GM12878 (cell line): ENCODE results near the gene EYS. TPM values are rescaled to one million over a fixed set of nuclear protein-coding genes. Genes with fewer than 3 reads are reported as not detected.

Experiments
- ATAC-seq: fragments of 200-7000 bp; cut with Tn5 transposase; 3 replicates; pipeline ENCODE4 v1.9.1; 2020; ENCODE audit warnings: mild to moderate bottlenecking, moderate library complexity
- BruUV-seq: library from RNA; stranded (reverse); fragments of 400-500 nt; replicated peaks from 2 replicates; lab custom pipeline; 2021; lab: Mats Ljungman, UMichigan
- CTCF ChIA-PET: fragments of 300-600 bp; sonication (Branson Sonifier 250); formaldehyde crosslinking; extraction: SDS; loops from one replicate; lab custom pipeline; 2021; ENCODE audit warnings: inconsistent platforms; lab: Yijun Ruan, JAX
- POLR2A ChIA-PET: fragments of 350-600 bp; formaldehyde crosslinking; extraction: SDS; loops from one replicate; lab custom pipeline; 2021; ENCODE audit warnings: inconsistent platforms; lab: Charles Lee
- RAD21 ChIA-PET: fragments of 300-600 bp; sonication (Branson Sonifier 250); formaldehyde crosslinking; loops from one replicate; lab custom pipeline; 2023; ENCODE audit warnings: antibody characterized with exemption; ENCODE audit not compliant: unreplicated experiment; lab: Charles Lee
- SMC1A ChIA-PET: fragments of 300-600 bp; sonication (Branson Sonifier 250); formaldehyde crosslinking; loops from one replicate; lab custom pipeline; 2023; ENCODE audit not compliant: unreplicated experiment, uncharacterized antibody; lab: Charles Lee
- DNase-seq: peaks from one replicate; pipeline ENCODE4 v3.0.0-alpha.2; 2011; ENCODE audit warnings: low read depth, low spot score
- FAIRE-seq: peaks from 3 replicates; lab custom pipeline; 2011; peaks lifted over from hg19 to GRCh38; lab: Jason Lieb, UNC
- H2AFZ ChIP-seq: 2 replicates; pipeline ENCODE4 v1.6.0; 2011; ENCODE audit warnings: low read depth, low read length, control low read depth; ENCODE audit not compliant: control insufficient read depth
- H3K27ac ChIP-seq: 2 replicates; pipeline ENCODE4 v1.5.1; 2011; ENCODE audit warnings: control low read depth; ENCODE audit not compliant: control insufficient read depth, insufficient read depth
- H3K27me3 ChIP-seq, 2 experiments: replicated peaks in 1 of 2; 2 replicates each; pipeline versions ENCODE4 v1.6.0 to v1.6.1; 2011; ENCODE audit warnings: low read length in 1 of 2; ENCODE audit not compliant: control insufficient read depth in 2 of 2, insufficient read depth in 2 of 2
- H3K36me3 ChIP-seq, 2 experiments: 2 replicates each; pipeline ENCODE4 v1.5.1; 2011; ENCODE audit warnings: low read length in 1 of 2; ENCODE audit not compliant: control insufficient read depth in 2 of 2, insufficient read depth in 2 of 2
- H3K4me1 ChIP-seq: 2 replicates; pipeline ENCODE4 v1.6.1; 2011; ENCODE audit warnings: mild to moderate bottlenecking, low read length, moderate library complexity, mixed read lengths; ENCODE audit not compliant: control insufficient read depth, insufficient read depth
- H3K4me2 ChIP-seq: 2 replicates; pipeline ENCODE4 v1.6.0; 2011; ENCODE audit warnings: control low read depth; ENCODE audit not compliant: control insufficient read depth, insufficient read depth
- H3K4me3 ChIP-seq: fragments of 200-600 bp; sonication (generic); 2 replicates; pipeline ENCODE4 v1.5.1; 2016
- H3K79me2 ChIP-seq: 2 replicates; pipeline ENCODE4 v1.6.0; 2011; ENCODE audit warnings: low read length; ENCODE audit not compliant: control insufficient read depth, insufficient read depth
- H3K9ac ChIP-seq: 2 replicates; pipeline ENCODE4 v1.8.0; 2011; ENCODE audit warnings: low read length, control low read depth, mixed read lengths; ENCODE audit not compliant: control insufficient read depth, insufficient read depth
- H3K9me3 ChIP-seq: replicated peaks from 3 replicates; pipeline ENCODE4 v1.5.1; 2011; ENCODE audit warnings: mild to moderate bottlenecking, low read length; ENCODE audit not compliant: control insufficient read depth, insufficient read depth
- H4K20me1 ChIP-seq: 2 replicates; pipeline ENCODE4 v1.6.0; 2011; ENCODE audit not compliant: control insufficient read depth, insufficient read depth
- ATF7 ChIP-seq: fragments of 450-650 bp; IDR thresholded peaks from 2 replicates; pipeline ENCODE4 v1.6.1; 2016; ENCODE audit warnings: low read depth, mild to moderate bottlenecking
- CBX3 ChIP-seq: fragments of 200-600 bp; sonication (generic); IDR thresholded peaks from 2 replicates; pipeline ENCODE4 v1.6.1; 2016; ENCODE audit warnings: low read depth, borderline replicate concordance
- CHD4 ChIP-seq: fragments of 200-600 bp; sonication (generic); IDR thresholded peaks from 2 replicates; pipeline ENCODE4 v1.6.1; 2016; ENCODE audit warnings: mild to moderate bottlenecking
- CREM ChIP-seq: IDR thresholded peaks from 2 replicates; pipeline ENCODE4 v1.6.1; 2014; ENCODE audit warnings: antibody characterized with exemption, low read depth
- GATAD2B ChIP-seq: fragments of 450-650 bp; conservative IDR thresholded peaks from 2 replicates; pipeline ENCODE4 v1.6.1; 2017; ENCODE audit warnings: low read depth, mild to moderate bottlenecking, moderate library complexity
- KLF5 ChIP-seq: fragments of 450-650 bp; IDR thresholded peaks from 2 replicates; pipeline ENCODE4 v1.6.1; 2014; ENCODE audit warnings: mild to moderate bottlenecking; ENCODE audit not compliant: partially characterized antibody
- LARP7 ChIP-seq: fragments of 450-650 bp; IDR thresholded peaks from 2 replicates; pipeline ENCODE4 v1.6.1; 2017; ENCODE audit warnings: mild to moderate bottlenecking
- MEF2A ChIP-seq: IDR thresholded peaks from 2 replicates; pipeline ENCODE4 v1.6.1; 2011; ENCODE audit warnings: low read depth, mild to moderate bottlenecking, low read length, moderate library complexity; ENCODE audit not compliant: insufficient read depth
- MYB ChIP-seq: fragments of 150-350 bp; IDR thresholded peaks from 2 replicates; pipeline ENCODE4 v1.6.1; 2014; ENCODE audit warnings: mild to moderate bottlenecking, low read depth, low read length, borderline replicate concordance
- NBN ChIP-seq: fragments of 450-650 bp; IDR thresholded peaks from 2 replicates; pipeline ENCODE4 v1.6.1; 2016
- POLR2AphosphoS5 ChIP-seq: IDR thresholded peaks from 2 replicates; pipeline ENCODE4 v1.6.1; 2011; ENCODE audit warnings: mild to moderate bottlenecking, low read length, inconsistent platforms
- SP1 ChIP-seq: IDR thresholded peaks from one replicate; pipeline ENCODE4 v1.6.1; 2011; ENCODE audit warnings: low read depth, low read length
- SREBF1 ChIP-seq: IDR thresholded peaks from 2 replicates; pipeline ENCODE4 v1.6.1; 2012; ENCODE audit warnings: mild to moderate bottlenecking, low read length
- SREBF2 ChIP-seq: IDR thresholded peaks from 2 replicates; pipeline ENCODE4 v1.6.1; 2012; ENCODE audit warnings: mild to moderate bottlenecking, low read length
- STAT3 ChIP-seq: IDR thresholded peaks from 2 replicates; pipeline ENCODE4 v1.6.1; 2011; ENCODE audit warnings: low read depth, low read length, improper control_type of control experiment
- TBL1XR1 ChIP-seq: IDR thresholded peaks from 2 replicates; pipeline ENCODE4 v1.6.1; 2012; ENCODE audit warnings: low read depth, low read length, improper control_type of control experiment
- in situ Hi-C: fragments of 300-500 bp; cut with MboI; formaldehyde crosslinking; loops from 9 replicates; pipeline ENCODE4 v1.14.3; 2018; ENCODE audit warnings: mixed read lengths
- intact Hi-C: fragments of 100-400 bp; cut with micrococcal nuclease; formaldehyde crosslinking; loops from one replicate; pipeline ENCODE4 v1.14.2; 2022; ENCODE audit not compliant: unreplicated experiment
- polyA plus RNA-seq, 11 experiments: library from polyadenylated mRNA; depleted of rRNA in 4 of 11; unstranded in 6 of 11; stranded (reverse) in 5 of 11; fragments of >200 nt; fragmentation: Nextera tagmentation in 4 of 11; fragmentation: Illumina TruSeq in 1 of 11; extraction: Ambion mirVana in 4 of 11; extraction: Trizol in 1 of 11; gene quantifications; 1 replicate in 1 of 11; 2 replicates in 10 of 11; pipeline versions ENCODE4 v1.2.1 to v1.2.3, GENCODE V29; 2011 to 2016; ENCODE audit warnings: inconsistent platforms in 2 of 11, missing spikeins in 2 of 11, low read depth in 1 of 11
- total RNA-seq, 4 experiments: library from RNA; depleted of rRNA in 3 of 4; stranded (reverse); fragments of >200 nt in 3 of 4; fragmentation: Illumina TruSeq in 1 of 4; extraction: Trizol in 1 of 4; gene quantifications; 2 replicates each; pipeline versions ENCODE4 v1.2.1 to v1.2.3, GENCODE V29; 2013 to 2021
- TF ChIP-seq, protein P1 (sequence below): fragments of 450-650 bp; IDR thresholded peaks from 2 replicates; pipeline ENCODE4 v1.6.1; 2017; ENCODE audit warnings: mild to moderate bottlenecking
- TF ChIP-seq, protein P2 (sequence below): fragments of 450-650 bp; formaldehyde crosslinking; IDR thresholded peaks from 2 replicates; pipeline ENCODE4 v1.5.0; 2022; ENCODE audit warnings: mild to moderate bottlenecking, missing genetic modification characterization
- TF ChIP-seq, protein P3 (sequence below): fragments of 150-350 bp; IDR thresholded peaks from 2 replicates; pipeline ENCODE4 v1.6.1; 2014; ENCODE audit warnings: mild to moderate bottlenecking, low read depth, low read length
- TF ChIP-seq, protein P4 (sequence below): IDR thresholded peaks from 2 replicates; pipeline ENCODE4 v1.6.1; 2012; ENCODE audit warnings: low read length, inconsistent platforms

The EYS gene
- total and polyA plus RNA-seq, 10 of the 15 experiments (the other 5 are each of a cell fraction or from before 2014, with no cell fraction given) = under 0.01 to 0.14 (median 0.02) TPM; not detected in 1

DNA sequence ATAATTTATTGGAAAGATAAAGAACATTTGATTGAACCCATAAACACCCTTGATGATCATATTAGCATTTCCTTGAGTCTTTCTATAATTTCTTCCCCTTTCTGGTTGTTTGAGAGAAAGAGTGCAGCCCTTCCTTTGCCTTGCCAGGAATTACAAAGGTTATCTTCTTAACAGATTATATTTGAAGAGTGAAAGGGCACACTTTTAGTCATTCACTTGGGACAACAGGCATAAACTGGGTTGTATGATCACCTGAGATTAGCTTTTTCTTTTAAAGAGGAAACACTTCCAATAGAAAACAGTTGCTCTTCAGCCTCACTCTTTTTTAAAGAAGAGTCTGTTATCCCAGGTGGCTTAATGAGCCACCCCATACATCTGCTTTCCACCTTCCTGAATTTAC is 1776.2 kb downstream of the EYS start:
- POLR2A ChIA-PET = no interaction called here

More for the DNA sequence above, 1776.2 kb downstream of the EYS start:
- H4K20me1 ChIP-seq = no peaks in the 10 kb centered on the region
- H3K9ac ChIP-seq = no peak overlapping the region
- RAD21 ChIA-PET = no interaction called here
- H3K4me1 ChIP-seq = no peaks in the 10 kb centered on the region
- H3K27me3 ChIP-seq = no peaks in the 10 kb centered on the region
- H3K4me3 ChIP-seq = no peak overlapping the region
- no peaks in the 10 kb centered on the region for H3K9me3 ChIP-seq
- intact Hi-C loops (no loop called here), in situ Hi-C loops (no loop called here)
- no peak for DNase-seq
- no TSS peak for BruUV-seq
- H3K27ac ChIP-seq = no peak overlapping the region
- no peak overlapping the region for H2AFZ ChIP-seq
- CTCF ChIA-PET = no interaction called here
- no peak for ATAC-seq
- no peak overlapping the region for H3K4me2 ChIP-seq
- SMC1A ChIA-PET = no interaction called here
- H3K36me3 ChIP-seq = no peaks in the 10 kb centered on the region
- H3K79me2 ChIP-seq = no peaks in the 10 kb centered on the region
- FAIRE-seq = no peak
- TF ChIP-seq GATAD2B = no peak
- TF ChIP-seq POLR2AphosphoS5 = no peak
- TF ChIP-seq SREBF1 = no peak
- no peak for TF ChIP-seq LARP7
- TF ChIP-seq CHD4 = no peak
- TF ChIP-seq, protein P1, sequence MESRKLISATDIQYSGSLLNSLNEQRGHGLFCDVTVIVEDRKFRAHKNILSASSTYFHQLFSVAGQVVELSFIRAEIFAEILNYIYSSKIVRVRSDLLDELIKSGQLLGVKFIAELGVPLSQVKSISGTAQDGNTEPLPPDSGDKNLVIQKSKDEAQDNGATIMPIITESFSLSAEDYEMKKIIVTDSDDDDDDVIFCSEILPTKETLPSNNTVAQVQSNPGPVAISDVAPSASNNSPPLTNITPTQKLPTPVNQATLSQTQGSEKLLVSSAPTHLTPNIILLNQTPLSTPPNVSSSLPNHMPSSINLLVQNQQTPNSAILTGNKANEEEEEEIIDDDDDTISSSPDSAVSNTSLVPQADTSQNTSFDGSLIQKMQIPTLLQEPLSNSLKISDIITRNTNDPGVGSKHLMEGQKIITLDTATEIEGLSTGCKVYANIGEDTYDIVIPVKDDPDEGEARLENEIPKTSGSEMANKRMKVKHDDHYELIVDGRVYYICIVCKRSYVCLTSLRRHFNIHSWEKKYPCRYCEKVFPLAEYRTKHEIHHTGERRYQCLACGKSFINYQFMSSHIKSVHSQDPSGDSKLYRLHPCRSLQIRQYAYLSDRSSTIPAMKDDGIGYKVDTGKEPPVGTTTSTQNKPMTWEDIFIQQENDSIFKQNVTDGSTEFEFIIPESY = no peak
- TF ChIP-seq, protein P2, sequence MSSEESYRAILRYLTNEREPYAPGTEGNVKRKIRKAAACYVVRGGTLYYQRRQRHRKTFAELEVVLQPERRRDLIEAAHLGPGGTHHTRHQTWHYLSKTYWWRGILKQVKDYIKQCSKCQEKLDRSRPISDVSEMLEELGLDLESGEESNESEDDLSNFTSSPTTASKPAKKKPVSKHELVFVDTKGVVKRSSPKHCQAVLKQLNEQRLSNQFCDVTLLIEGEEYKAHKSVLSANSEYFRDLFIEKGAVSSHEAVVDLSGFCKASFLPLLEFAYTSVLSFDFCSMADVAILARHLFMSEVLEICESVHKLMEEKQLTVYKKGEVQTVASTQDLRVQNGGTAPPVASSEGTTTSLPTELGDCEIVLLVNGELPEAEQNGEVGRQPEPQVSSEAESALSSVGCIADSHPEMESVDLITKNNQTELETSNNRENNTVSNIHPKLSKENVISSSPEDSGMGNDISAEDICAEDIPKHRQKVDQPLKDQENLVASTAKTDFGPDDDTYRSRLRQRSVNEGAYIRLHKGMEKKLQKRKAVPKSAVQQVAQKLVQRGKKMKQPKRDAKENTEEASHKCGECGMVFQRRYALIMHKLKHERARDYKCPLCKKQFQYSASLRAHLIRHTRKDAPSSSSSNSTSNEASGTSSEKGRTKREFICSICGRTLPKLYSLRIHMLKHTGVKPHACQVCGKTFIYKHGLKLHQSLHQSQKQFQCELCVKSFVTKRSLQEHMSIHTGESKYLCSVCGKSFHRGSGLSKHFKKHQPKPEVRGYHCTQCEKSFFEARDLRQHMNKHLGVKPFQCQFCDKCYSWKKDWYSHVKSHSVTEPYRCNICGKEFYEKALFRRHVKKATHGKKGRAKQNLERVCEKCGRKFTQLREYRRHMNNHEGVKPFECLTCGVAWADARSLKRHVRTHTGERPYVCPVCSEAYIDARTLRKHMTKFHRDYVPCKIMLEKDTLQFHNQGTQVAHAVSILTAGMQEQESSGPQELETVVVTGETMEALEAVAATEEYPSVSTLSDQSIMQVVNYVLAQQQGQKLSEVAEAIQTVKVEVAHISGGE (CRISPR knock-in tag) = no peak
- TF ChIP-seq MEF2A = no peak
- TF ChIP-seq, protein P3, sequence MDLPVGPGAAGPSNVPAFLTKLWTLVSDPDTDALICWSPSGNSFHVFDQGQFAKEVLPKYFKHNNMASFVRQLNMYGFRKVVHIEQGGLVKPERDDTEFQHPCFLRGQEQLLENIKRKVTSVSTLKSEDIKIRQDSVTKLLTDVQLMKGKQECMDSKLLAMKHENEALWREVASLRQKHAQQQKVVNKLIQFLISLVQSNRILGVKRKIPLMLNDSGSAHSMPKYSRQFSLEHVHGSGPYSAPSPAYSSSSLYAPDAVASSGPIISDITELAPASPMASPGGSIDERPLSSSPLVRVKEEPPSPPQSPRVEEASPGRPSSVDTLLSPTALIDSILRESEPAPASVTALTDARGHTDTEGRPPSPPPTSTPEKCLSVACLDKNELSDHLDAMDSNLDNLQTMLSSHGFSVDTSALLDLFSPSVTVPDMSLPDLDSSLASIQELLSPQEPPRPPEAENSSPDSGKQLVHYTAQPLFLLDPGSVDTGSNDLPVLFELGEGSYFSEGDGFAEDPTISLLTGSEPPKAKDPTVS = no peak
- no peak for TF ChIP-seq MYB
- TF ChIP-seq SREBF2 = no peak
- TF ChIP-seq ATF7 = no peak
- no peak for TF ChIP-seq KLF5
- no peak for TF ChIP-seq SP1
- TF ChIP-seq, protein P4, sequence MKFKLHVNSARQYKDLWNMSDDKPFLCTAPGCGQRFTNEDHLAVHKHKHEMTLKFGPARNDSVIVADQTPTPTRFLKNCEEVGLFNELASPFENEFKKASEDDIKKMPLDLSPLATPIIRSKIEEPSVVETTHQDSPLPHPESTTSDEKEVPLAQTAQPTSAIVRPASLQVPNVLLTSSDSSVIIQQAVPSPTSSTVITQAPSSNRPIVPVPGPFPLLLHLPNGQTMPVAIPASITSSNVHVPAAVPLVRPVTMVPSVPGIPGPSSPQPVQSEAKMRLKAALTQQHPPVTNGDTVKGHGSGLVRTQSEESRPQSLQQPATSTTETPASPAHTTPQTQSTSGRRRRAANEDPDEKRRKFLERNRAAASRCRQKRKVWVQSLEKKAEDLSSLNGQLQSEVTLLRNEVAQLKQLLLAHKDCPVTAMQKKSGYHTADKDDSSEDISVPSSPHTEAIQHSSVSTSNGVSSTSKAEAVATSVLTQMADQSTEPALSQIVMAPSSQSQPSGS = no peak
- no peak for TF ChIP-seq TBL1XR1
- TF ChIP-seq CBX3 = no peak
- no peak for TF ChIP-seq CREM
- TF ChIP-seq STAT3 = no peak
- TF ChIP-seq NBN = no peak
